NCI-H2081 treated with DMSO at 0.1 percent for 48 hours (cell line): ENCODE results near the gene CCNT1.
"Not testable (repeated sequence)": the region's sequence is repeated elsewhere in the genome, so short reads cannot be mapped to it uniquely, and the experiment has no call there.

Experiments used
- DNase-seq: peaks from one replicate; lab custom pipeline; 2025; lab: John Stamatoyannopoulos, UW

The CCNT1 gene

DNA sequence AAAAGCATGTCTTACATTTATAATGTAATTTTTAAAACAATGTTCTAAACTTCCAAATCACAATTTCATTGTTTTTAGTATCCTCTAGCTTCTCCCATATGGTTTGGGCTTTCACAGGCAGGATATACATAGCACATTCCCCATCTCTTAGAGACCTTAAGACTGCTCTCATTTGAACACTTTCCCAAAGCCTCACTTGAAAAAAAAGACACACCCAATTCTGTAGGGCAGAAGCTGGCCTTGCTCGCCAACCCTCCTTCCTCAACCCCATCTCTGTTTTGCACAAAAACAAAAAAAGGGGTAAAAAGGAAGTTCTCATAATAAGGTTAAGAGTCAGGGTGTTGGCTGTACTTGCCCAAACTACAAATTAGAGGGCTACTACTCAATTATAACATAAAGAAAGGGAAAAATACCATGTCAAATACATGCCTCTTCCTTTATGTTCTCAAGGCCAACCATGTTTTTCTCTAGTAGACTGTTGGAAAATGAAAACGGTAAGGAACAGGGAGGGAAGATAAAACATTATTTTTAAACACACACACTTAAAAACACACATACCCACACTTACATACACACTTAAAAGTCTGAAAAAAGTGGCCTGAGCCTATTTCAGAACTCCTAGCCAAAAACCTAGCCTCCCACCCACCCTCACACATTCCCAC, 24.6 kb downstream of the CCNT1 start:
- DNase-seq, result no peak

DNA sequence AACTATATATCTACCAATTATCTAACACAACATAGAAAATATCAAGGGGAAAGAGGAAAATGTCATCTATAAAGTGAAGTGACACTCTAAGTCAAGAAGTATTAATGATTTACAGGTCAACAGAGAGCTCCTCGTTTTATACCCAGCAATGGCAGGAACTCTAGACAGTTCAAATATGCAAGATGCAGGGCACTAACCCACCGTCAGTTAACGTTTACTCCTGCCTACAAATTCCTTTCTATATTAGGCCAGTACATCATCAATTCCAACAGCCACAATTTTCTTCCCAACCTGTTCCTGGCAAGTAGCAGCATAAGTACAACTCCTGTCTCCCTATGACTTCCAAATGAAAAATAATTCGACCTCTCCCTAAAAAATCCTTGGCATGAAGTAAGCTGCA, 25.5 kb downstream of the CCNT1 start:
- DNase-seq, result no peak

GRCh38 chr12:48690436-48690835, 26.1 kb downstream of the CCNT1 start:
- no peak for DNase-seq

DNA sequence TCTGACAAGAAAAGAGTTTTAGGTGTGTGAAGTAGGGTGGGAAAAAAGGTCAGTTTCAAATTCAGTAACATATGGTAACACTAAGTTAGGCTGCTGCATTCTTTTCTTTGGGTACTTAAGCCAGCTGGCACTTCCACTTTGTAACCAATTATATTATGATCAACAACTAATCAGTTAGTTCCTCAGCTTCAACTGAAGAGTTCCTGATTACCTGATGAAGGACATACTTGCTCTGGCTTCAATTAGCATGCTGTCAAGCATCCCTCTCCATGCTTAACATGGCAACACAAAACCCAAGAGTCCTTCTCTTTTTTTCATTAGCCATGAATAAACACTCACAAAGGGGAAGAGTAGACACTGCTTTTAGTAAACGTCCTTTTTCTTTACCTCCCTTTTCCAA, 27.7 kb downstream of the CCNT1 start:
- DNase-seq, result no peak

- DNase-seq, result no peak
Observed at GRCh38 chr12:48687592-48687991, 28.9 kb downstream of the CCNT1 start.

DNA sequence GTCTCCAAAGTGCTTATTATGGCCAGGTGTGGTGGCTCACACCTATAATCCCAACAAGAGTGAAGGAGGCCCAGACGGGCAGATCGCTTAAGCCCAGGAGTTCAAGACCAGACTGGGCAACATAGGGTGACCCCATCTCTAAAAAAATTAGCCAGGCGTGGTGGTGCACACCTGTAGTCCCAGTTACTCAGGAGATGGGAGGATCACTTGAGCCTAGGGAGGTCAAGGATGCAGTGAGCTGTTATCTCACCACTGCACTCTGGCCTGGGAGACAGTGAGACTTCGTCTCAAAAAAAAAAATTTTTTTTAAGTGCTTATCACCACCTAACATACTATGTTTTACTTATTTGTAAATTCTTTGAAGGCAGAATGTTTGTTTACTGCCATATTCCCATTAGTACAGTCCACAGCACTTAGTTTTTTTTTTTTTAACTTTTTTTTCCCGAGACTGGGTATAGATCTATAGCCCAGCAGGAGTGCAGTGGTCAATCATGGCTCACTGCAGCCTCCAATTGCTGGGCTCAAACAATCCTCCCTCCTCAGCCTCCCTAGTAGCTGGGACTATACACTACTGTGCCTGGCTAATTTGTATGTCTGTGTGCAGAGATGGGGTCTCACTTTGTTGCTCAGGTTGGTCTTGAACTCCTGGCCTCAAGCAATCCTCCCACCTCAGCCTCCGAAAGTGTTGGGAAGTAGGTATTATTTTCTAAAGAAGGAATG, 29.7 kb downstream of the CCNT1 start:
- no peak for DNase-seq

DNA sequence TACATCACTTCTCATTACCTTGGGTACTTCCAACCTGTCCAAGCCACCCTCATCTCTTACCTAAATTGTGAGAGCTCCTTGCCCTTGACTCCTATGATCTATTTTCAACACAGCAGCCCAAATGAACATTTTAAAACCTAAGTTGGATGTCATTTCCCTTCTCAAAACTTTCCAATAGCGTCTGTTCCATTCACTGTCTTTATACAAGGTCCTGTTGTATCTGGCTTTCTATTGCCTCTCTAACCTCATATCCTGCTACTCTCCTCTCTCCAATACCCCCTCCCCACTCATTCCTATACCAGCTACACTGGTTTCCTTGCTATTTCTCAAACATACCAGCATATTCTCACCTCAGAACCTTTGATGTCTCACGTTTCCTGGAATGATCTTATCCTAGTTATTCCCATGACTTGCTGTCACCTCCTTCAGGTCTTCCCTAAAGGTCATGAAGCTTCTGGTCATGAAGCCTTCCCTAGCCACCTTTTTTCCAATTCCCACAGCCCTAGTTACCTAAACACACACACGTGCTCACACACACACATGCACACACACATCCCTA, 30.4 kb downstream of the CCNT1 start:
- no peak for DNase-seq

GRCh38 chr12:48683534-48683933, 33.0 kb downstream of the CCNT1 start:
- no peak for DNase-seq

DNA sequence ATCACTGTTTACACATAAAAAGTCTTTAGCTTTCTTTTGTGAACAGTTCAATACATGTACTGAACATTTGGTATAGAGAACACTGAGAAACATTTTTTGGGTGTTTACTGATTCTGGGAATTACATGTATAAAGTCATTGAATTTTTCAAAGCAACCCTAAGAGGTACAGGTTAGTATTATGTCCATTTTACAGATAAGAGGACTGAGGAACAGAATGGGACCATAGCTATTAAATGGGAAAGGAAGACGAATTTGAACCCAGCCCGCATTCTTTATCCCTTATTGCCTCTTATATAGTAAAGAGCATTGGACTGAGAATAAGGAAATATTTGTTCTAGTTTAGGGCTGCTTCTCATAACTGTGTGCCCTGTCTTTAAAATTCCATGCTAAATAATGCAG, 33.6 kb downstream of the CCNT1 start:
- no peak for DNase-seq

DNA sequence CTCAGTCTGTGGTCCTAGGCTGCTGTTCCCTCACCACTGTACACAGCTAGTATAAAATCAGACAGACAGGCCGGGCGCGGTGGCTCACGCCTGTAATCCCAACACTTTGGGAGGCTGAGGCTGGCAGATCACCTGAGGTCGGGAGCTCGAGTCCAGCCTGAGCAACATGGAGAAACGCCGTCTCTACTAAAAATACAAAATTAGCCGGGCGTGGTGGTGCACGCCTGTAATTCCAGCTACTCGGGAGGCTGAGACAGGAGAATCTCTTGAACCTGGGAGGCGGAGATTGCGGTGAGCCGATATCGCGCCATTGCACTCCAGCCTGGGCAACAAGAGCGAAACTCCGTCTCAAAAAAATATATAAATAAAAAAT, 34.0 kb downstream of the CCNT1 start:
- not testable (repeated sequence) for DNase-seq

DNA sequence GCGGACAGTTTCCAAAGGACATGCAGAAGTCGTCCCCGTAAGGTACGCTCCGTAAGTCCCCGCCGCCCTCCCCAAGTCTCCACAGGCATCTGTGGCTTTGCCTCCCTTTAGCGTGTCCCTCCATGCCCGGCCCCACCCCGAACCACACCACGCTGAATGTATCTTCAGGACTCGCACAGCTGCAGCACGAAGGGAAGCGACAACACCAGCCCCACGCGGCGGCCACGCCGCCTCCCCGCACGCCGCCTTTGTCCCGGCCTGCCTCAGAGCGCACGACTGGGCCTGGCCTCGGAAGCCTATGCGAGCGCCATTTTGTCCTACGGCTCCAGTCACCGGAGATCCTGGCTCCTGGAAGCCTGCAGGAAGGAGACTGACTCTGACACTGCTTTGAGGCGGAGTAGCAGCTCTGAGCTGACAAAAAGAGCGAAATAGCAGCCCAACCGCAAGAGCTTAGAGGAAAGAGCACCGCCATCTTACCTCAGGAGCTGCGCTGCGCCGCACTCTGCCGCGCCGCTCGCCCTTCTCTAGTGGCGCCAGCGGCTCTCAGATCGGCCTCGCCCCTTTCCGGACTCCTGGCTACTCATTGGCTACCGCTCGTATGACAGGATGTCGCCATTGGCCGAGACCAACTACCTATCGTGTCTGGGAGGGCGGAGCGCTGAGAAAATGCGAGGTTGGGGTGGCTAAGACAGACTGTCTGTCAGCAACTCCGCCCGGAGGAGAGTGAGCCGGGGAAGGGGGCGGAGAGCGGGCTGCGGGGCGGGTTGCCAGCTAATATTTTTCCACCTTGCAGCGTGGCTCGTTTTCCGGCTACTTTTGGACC, 34.6 kb downstream of the CCNT1 start, which contains the start of gene KANSL2:
KANSL2 (minus strand) TSS at position 529 of the 823 bp plus-strand sequence. CDS start 606 bp downstream, outside the sequence.
- peak; percentile 96 for DNase-seq

GRCh38 chr12:48681399-48681709, 35.2 kb downstream of the CCNT1 start:
- no peak for DNase-seq

GRCh38 chr12:48680861-48681260, 35.6 kb downstream of the CCNT1 start:
- DNase-seq, result no peak

DNA sequence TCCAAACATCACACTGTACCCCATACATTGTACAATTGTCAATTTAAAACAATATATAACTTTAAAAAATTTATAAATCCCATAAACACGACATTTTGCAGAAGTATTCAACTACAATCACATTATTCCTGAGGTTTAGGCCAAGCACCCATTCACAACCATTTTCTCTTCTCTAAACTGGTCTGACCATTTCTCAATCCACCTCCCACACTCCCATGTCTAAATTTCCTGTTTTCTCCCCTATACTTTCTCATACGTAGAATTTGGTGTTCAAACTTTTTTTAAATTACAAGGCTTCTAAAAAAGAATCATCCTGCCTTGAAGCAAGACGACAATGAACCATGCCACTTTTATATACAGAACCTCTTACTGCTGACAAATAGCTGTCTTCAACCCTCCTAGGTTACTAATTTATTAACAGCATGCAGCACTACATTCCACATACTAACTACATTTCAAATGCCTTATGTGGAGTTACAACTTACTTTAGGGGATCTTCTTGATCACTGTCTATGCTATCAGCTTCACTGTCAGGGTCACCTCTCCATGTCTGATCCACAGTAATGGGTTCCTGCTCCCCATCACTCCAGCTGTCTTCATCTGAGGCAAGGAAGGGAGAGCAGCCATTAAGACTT, 37.8 kb downstream of the CCNT1 start:
- DNase-seq, result no peak

GRCh38 chr12:48671231-48671856, 45.2 kb downstream of the CCNT1 start:
- no peak for DNase-seq

DNA sequence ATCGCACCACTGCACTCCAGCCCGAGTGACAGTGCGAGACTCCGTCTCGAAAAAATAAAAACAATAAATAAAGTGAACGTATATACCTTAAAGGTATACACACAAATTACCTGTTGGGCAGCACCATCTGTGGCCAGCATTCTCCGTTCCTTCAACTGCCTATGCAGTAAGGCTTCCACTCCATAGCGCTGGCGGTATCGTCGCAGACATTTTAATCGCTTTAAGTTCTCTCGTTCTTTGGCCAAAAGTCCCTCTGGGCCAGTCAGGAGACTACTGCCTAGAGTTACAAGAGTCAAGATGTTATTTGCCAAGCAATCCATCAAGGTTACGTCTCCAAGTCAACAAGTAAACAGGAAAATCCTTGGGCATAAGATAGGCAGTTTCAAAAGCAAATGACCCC, 47.5 kb downstream of the CCNT1 start:
- no peak for DNase-seq

- DNase-seq, result no peak
Observed at GRCh38 chr12:48659863-48660262, 56.6 kb downstream of the CCNT1 start.

- no peak for DNase-seq
Observed at GRCh38 chr12:48651681-48652080, 64.8 kb downstream of the CCNT1 start.

DNA sequence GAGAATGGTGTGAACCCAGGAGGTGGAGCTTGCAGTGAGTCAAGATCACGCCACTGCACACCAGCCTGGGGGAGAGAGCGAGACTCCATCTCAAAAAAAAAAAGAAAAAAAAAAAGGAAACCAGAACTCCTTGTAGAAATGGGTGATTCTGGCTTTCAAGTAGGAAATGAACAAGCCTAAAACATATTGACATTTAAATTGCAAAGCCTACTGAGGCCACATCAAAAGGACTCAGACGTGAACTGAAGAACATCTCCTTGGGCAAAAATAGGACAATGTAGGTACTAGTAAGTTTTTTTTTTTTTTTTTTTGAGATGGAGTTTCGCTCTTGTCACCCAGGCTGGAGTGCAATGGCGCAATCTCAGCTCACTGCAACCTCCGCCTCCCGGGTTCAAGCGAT, 71.2 kb downstream of the CCNT1 start:
- not testable (repeated sequence) for DNase-seq

- no peak for DNase-seq
Observed at GRCh38 chr12:48643011-48643410, 73.5 kb downstream of the CCNT1 start.

DNA sequence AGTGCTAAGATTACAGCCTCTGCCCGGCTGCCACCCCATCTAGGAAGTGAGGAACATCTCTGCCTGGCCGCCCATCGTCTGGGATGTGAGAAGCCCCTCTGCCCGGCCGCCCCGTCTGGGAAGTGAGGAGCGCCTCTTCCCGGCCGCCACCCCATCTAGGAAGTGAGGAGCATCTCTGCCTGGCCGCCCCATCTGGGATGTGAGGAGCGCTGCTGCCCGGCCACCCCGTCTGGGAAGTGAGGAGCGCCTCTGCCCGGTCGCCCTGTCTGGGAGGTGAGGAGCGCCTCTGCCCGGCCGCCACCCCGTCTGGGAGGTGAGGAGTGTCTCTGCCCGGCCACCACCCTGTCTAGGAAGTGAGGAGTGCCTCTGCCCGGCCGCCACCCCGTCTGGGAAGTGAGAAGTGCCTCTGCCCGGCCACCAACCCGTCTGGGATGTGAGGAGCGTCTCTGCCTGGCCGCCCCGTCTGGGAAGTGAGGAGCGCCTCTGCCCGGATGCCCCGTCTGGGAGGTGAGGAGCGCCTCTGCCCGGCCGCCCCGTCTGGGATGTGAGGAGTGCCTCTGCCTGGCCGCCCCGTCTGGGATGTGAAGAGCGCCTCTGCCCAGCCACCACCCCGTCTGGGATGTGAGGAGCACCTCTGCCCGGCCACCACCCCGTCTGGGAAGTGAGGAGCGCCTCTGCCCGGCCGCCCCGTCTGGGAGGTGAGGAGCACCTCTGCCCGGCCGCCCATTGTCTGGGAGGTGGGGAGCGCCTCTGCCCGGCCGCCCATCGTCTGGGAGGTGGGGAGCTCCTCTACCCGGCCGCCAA, 74.6 kb downstream of the CCNT1 start:
- not testable (repeated sequence) for DNase-seq
